NCI-H1092 treated with DMSO at 0.1 percent for 48 hours (cell line): Measurements from ENCODE around the gene HK3.
A peak's percentile ranks its signal among the peaks of the same experiment; 100 is the strongest.

Experiments
- DNase-seq: peaks from one replicate; lab custom pipeline; 2025; lab: John Stamatoyannopoulos, UW

Gene HK3

GRCh38 chr5:176849611-176850227 is 49.4 kb downstream of the HK3 start:
- no peak for DNase-seq

- DNase-seq = no peak
These were observed 50.5 kb downstream of the HK3 start for GRCh38 chr5:176848651-176849050.

DNA sequence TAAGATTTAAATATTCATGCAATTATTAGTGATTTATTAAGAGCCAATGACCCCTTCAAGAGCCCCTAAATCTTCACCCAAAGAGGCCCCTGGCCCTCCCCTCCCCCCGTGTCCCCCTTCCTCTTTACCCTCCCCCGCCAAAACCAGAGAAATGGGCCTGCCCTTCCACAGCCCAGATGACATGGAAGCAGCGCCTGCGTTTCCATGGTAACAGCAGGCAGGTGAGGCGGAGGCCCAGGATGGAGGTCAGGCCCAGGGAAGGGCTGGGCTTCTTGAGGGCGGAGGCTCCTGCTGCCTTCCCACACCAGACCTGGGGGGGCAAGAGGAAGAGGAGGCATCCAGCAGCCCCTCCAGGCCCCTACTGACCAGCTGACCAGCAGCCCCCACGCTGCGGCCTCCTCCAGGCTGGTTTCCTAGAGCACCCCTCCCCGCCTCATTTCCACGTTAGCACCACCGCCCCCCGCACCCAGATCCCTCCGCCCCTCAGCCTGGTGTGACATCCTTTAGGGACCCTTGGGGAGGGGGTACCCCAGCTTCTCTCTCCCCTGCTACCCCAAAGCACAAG is 51.3 kb downstream of the HK3 start:
- no peak for DNase-seq

DNA sequence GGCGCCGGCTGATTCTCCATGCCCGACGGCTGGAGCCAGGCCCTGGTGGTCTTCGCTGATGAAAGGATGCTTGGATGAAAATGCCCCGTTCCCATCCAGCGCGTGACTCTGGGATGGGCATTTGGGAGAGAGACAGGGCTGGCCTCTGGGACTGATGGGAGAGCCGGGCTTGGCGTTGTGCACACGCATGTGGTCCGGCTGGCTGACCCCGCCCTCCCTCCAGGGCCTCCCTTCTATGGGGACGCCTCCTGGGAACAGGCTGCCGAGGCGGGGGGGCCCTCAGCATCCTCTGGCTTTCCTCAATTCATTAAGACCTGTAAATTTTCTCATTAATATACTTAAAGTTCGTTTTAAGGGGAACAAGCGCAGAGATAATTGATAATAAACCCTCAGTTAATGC is 52.0 kb downstream of the HK3 start:
- DNase-seq = no peak

DNA sequence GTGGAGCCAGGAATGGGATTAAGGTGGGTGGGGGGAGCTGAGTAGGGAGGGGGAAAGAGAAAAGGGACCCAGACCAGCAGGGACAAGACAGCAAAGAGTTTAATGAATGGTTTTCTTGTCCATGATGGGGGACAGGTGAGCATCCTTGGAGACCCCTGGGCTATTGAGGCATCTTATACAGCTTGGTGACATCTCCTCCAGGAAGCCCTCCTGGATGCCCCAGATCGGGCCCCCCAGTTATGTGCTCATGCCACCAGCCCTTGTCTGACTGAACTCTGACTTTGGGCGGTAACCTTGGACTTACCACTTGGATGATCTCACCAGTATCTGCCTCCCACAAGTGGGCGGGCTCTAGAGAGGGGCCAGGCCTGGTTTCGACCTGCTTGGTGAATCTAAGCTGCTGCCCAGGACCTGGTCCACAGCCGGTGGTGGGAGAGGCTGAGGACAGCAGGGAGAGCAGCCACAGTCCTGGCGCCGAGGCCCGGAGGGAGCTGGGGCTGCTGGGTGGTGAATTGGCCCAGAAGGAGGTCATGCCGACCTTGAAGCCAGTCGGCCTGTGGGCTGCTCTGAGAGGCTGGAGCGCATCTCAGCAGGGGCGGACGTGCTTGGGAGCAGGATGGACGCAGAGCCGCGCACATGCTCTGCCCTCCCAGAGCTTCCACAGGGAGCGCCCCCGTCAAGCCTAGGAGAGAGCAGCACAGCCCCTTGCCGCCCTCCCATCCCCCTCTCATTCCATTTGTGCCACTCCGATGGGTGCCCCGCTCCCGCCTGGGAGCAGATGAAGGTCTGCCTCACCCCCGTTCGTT is 52.6 kb downstream of the HK3 start:
- no peak for DNase-seq

DNA sequence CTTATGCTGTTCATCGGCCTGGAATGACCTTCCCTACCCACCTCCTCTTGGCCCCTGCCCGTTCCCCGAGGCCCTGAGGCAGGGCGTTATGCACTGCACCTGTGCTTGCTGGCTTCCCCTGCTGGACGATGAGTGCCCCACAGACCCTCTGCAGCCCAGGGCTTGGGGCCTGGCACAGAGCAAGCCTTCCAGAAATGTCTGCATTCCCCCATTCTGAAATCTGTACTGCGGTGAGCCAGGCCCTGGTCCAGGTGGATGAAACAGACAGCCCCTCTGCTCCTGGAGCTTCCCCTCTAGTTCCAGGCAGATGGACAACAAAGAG is 53.8 kb downstream of the HK3 start:
- no peak for DNase-seq

- DNase-seq = no peak
These were observed 54.3 kb downstream of the HK3 start for GRCh38 chr5:176844706-176845391.

DNA sequence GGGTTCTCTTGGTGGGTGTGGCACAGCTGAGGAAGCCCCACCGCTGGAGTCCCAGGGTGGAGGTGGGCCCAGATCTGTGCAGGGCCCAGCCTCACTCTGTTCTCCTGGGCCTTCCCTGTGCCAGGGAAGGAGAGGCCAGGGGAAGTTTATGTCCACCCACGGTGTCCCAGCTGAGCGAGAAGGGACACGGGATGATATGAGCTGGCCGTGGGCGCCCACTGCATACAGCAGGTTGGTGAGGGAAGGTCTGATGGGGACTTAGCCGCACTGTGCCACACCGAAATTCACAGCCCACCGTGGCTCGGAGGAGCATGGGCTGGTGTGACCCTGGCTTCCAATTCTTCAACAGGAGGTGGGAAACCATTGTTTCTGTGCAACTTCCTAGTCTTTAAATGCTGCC is 54.9 kb downstream of the HK3 start:
- no peak for DNase-seq

DNA sequence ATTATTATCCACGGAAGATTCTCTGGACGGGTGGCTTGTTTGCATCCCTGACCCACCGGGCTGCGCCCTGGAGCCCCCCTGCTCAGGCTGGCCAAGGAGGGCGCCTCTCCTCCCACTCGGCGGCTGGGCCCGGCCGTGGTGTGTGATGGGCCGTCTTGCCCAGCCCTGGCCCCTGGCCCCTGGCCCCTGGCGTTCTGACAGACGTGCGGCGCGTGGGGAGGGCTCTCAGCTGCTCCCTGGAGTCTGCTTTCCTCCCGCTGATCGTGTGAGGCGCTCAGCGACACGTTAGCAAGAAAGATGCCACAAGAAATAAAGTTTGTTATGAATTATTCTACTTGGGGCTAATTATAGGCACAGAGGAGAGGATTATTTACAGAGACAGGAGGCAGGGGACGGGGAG is 55.5 kb downstream of the HK3 start:
- no peak for DNase-seq

- no peak for DNase-seq
These were observed 61.4 kb downstream of the HK3 start for GRCh38 chr5:176837707-176838115.

GRCh38 chr5:176836811-176837706 is 62.1 kb downstream of the HK3 start:
- DNase-seq = peak; percentile 55

GRCh38 chr5:176835918-176836317 is 63.2 kb downstream of the HK3 start:
- DNase-seq = no peak

DNA sequence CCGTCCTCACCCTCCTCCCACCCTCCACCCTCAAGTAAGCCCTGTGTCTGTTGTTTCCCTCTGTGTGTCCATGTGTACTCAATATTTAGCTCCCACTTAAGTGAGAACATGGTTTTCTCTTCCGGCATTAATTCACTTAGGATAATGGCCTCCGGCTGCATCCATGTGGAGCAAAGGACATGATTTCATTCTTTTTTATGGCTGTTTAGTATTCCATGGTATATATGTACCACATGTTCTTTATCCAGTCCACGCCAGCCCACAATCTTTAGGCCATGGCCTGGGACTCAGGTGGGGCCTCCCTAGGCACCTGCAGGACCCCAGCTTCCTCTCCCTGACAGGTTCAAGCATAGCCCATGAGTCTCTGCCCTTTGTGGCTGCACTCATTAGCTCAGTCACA is 65.9 kb downstream of the HK3 start:
- DNase-seq = no peak

GRCh38 chr5:176832162-176832561 is 67.0 kb downstream of the HK3 start:
- DNase-seq = no peak

GRCh38 chr5:176831425-176831824 is 67.7 kb downstream of the HK3 start:
- DNase-seq = no peak

- no peak for DNase-seq
These were observed 68.1 kb downstream of the HK3 start for GRCh38 chr5:176830995-176831423.
